HG03439 (cell line): Measurements from ENCODE around the gene PHYH.
"Not testable (repeated sequence)": the region's sequence is repeated elsewhere in the genome, so short reads cannot be mapped to it uniquely, and the experiment has no call there.

ENCODE experiments used
- ATAC-seq: cut with Tn5 transposase; IDR thresholded peaks from one replicate; pipeline ENCODE4 v1.9.1; 2021; ENCODE audit warnings: mild to moderate bottlenecking, moderate library complexity; ENCODE audit not compliant: unreplicated experiment

PHYH gene

GRCh38 chr10:13299437-13300287 lies at the start of gene PHYH:
Gene PHYH (minus strand): TSS chr10:13300064. CDS start chr10:13300042, 22 bp downstream.
- ATAC-seq = peak; percentile 64

- peak; percentile 55 for ATAC-seq
Measured at GRCh38 chr10:13348216-13349017, 48.6 kb upstream of the PHYH start, which contains the start of gene SEPHS1. Gene SEPHS1 (minus strand): TSS chr10:13348293. CDS start chr10:13344950, 3,343 bp downstream.

- peak; percentile 62 for ATAC-seq
Measured at GRCh38 chr10:13347500-13348156, 47.8 kb upstream of the PHYH start.

- ATAC-seq = peak; percentile 33
Measured at GRCh38 chr10:13347043-13347499, 47.2 kb upstream of the PHYH start.

GRCh38 chr10:13346283-13347042 lies 46.6 kb upstream of the PHYH start:
- ATAC-seq = no peak

- ATAC-seq = peak; percentile 88
Measured at GRCh38 chr10:13340626-13341376, 40.9 kb upstream of the PHYH start.

GRCh38 chr10:13340068-13340467 lies 40.2 kb upstream of the PHYH start:
- ATAC-seq = peak; percentile 10

GRCh38 chr10:13338390-13339110 lies 38.7 kb upstream of the PHYH start:
- ATAC-seq = no peak

GRCh38 chr10:13337827-13338196 lies 37.9 kb upstream of the PHYH start:
- no peak for ATAC-seq

GRCh38 chr10:13337128-13337826 lies 37.4 kb upstream of the PHYH start:
- no peak for ATAC-seq

GRCh38 chr10:13335881-13336280 lies 36.0 kb upstream of the PHYH start:
- no peak for ATAC-seq

- ATAC-seq = no peak
Measured at GRCh38 chr10:13334556-13334955, 34.7 kb upstream of the PHYH start.

GRCh38 chr10:13331646-13332045 lies 31.8 kb upstream of the PHYH start:
- no peak for ATAC-seq

GRCh38 chr10:13330980-13331379 lies 31.1 kb upstream of the PHYH start:
- not testable (repeated sequence) for ATAC-seq

GRCh38 chr10:13329565-13329964 lies 29.7 kb upstream of the PHYH start:
- no peak for ATAC-seq

GRCh38 chr10:13328613-13329012 lies 28.7 kb upstream of the PHYH start:
- ATAC-seq = no peak

- ATAC-seq = no peak
Measured at GRCh38 chr10:13328126-13328525, 28.3 kb upstream of the PHYH start.

- ATAC-seq = no peak
Measured at GRCh38 chr10:13327534-13327933, 27.7 kb upstream of the PHYH start.
